Neural progenitor cell (in vitro differentiated cells): ENCODE data around the gene MYO1D. TPM values are rescaled to one million over a fixed set of nuclear protein-coding genes. Genes with fewer than 3 reads are reported as not detected.

Experiments
- DNase-seq: peaks from one replicate; pipeline ENCODE4 v3.0.0-alpha.2; 2016; ENCODE audit warnings: low spot score
- H2AFZ ChIP-seq: fragments of 200-600 bp; sonication (generic); replicated peaks from 2 replicates; pipeline ENCODE4 v1.6.1; 2016; ENCODE audit warnings: antibody characterized with exemption
- H3F3A ChIP-seq: fragments of 200-600 bp; sonication (generic); 2 replicates; pipeline ENCODE4 v1.6.1; 2016; ENCODE audit warnings: antibody characterized with exemption, low read depth
- H3K27ac ChIP-seq: fragments of 200-600 bp; sonication (generic); 2 replicates; pipeline ENCODE4 v1.5.1; 2016; ENCODE audit warnings: mild to moderate bottlenecking
- H3K27me3 ChIP-seq: fragments of 200-600 bp; sonication (generic); 2 replicates; pipeline ENCODE4 v1.6.1; 2016; ENCODE audit warnings: mild to moderate bottlenecking, moderate library complexity
- H3K36me3 ChIP-seq: fragments of 200-600 bp; sonication (generic); 2 replicates; pipeline ENCODE4 v1.5.1; 2016
- H3K4me1 ChIP-seq: fragments of 200-600 bp; sonication (generic); 2 replicates; pipeline ENCODE4 v1.6.1; 2016; ENCODE audit warnings: mixed run types
- H3K4me2 ChIP-seq: fragments of 200-600 bp; sonication (generic); 2 replicates; pipeline ENCODE4 v1.6.1; 2016
- H3K4me3 ChIP-seq: fragments of 200-600 bp; sonication (generic); 2 replicates; pipeline ENCODE4 v1.5.1; 2016
- H3K79me2 ChIP-seq: fragments of 200-600 bp; sonication (generic); 2 replicates; pipeline ENCODE4 v1.6.1; 2016; ENCODE audit warnings: low read depth
- H3K9ac ChIP-seq: fragments of 200-600 bp; sonication (generic); 2 replicates; pipeline ENCODE4 v1.6.1; 2016
- H3K9me3 ChIP-seq: fragments of 200-600 bp; sonication (generic); 2 replicates; pipeline ENCODE4 v1.5.1; 2016; ENCODE audit warnings: low read depth
- H4K20me1 ChIP-seq: fragments of 200-600 bp; sonication (generic); 2 replicates; pipeline ENCODE4 v1.6.1; 2016; ENCODE audit warnings: low read depth
- H3K27ac Mint-ChIP-seq: 3 replicates; pipeline ENCODE4 v1.8.0; 2021; ENCODE audit warnings: mixed read lengths
- H3K27me3 Mint-ChIP-seq: 2 replicates; pipeline ENCODE4 v1.8.0; 2022; ENCODE audit warnings: low read depth, mild to moderate bottlenecking, inconsistent platforms, moderate library complexity, mixed read lengths; ENCODE audit not compliant: insufficient read depth
- H3K36me3 Mint-ChIP-seq: 3 replicates; pipeline ENCODE4 v1.8.0; 2021; ENCODE audit warnings: mixed read lengths
- H3K4me1 Mint-ChIP-seq: 3 replicates; pipeline ENCODE4 v1.8.0; 2021; ENCODE audit warnings: mixed read lengths
- H3K4me3 Mint-ChIP-seq: 3 replicates; pipeline ENCODE4 v1.8.0; 2021; ENCODE audit warnings: mild to moderate bottlenecking, moderate library complexity, mixed read lengths
- H3K9me3 Mint-ChIP-seq: 3 replicates; pipeline ENCODE4 v1.8.0; 2020; ENCODE audit warnings: mixed read lengths
- CTCF ChIP-seq: fragments of 200-600 bp; sonication (generic); IDR thresholded peaks from 2 replicates; pipeline ENCODE4 v1.5.1; 2017; ENCODE audit warnings: antibody characterized with exemption, mild to moderate bottlenecking
- EZH2 ChIP-seq: fragments of 200-600 bp; sonication (generic); IDR thresholded peaks from 2 replicates; pipeline ENCODE4 v1.6.1; 2017; ENCODE audit warnings: antibody characterized with exemption, mild to moderate bottlenecking, moderate library complexity
- EZH2phosphoT487 ChIP-seq: fragments of 200-600 bp; sonication (generic); IDR thresholded peaks from 2 replicates; pipeline ENCODE4 v1.6.1; 2017; ENCODE audit warnings: antibody characterized with exemption
- total RNA-seq: library from RNA; depleted of rRNA; stranded (reverse); fragments of >200 nt; gene quantifications from 2 replicates; pipeline ENCODE4 v1.2.3, GENCODE V29; 2015; ENCODE audit warnings: low replicate concordance

The MYO1D gene
- total RNA-seq, 1 donor from 2014 or later = 6.2 TPM

DNA sequence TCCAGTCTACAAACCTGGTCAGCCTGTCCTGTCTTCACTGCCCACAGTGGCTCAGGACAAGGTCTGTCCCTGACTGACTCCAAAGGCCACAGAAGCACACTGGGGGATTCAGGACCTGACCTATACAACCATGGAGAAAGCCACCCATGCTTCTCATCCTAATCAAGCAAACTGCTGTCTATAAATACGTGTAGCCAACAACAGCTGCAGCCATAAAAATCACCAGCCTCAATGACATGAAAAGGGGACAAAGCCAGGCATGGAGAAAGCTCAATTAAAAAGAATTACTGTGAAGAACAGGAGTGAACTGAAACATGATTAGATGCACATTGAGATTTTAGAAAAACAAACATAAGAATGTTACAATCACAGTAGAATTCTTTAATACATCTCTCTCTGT is 220.0 kb downstream of the MYO1D start:
- no peak overlapping the region for H3K9ac ChIP-seq
- peaks cover 2% of the 10 kb centered on the region for H3K36me3 Mint-ChIP-seq
- peaks cover 4% of the 10 kb centered on the region for H3K27me3 Mint-ChIP-seq
- no peak overlapping the region for H3K27ac ChIP-seq
- peaks cover 5% of the 10 kb centered on the region for H3K4me1 Mint-ChIP-seq
- H4K20me1 ChIP-seq = no peaks in the 10 kb centered on the region
- H2AFZ ChIP-seq = no peak overlapping the region
- H3K4me3 ChIP-seq = no peak overlapping the region
- H3K4me2 ChIP-seq = no peak overlapping the region
- peaks cover 2% of the 10 kb centered on the region for H3K9me3 Mint-ChIP-seq
- H3K4me3 Mint-ChIP-seq = no peak overlapping the region
- H3K27me3 ChIP-seq = no peaks in the 10 kb centered on the region
- TF ChIP-seq EZH2phosphoT487 (no peak), CTCF (no peak), EZH2 (no peak)
- no peak overlapping the region for H3K27ac Mint-ChIP-seq
- no peaks in the 10 kb centered on the region for H3K79me2 ChIP-seq
- no peak for DNase-seq
- no peaks in the 10 kb centered on the region for H3F3A ChIP-seq
- H3K36me3 ChIP-seq = no peaks in the 10 kb centered on the region
- H3K4me1 ChIP-seq = no peaks in the 10 kb centered on the region
- no peaks in the 10 kb centered on the region for H3K9me3 ChIP-seq

DNA sequence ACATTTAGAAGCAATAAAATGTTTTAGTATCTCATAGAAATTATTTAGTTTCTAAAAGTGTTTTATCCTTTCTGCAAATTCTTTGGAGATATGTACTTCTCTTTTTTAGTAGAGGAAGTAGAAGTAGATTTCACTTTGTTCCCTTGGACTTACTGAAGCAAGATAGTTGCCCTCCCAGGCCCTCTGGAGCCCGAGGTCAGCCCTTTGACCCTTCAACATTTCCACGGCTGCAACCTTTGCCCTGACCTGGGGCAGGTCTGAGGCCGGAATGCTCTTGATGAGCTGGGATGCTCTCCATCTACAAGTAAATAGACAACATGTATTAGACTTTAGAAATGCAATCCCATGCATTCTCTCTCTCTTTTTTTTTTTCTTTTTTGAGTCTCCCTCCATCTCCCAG is 222.6 kb downstream of the MYO1D start:
- no peak overlapping the region for H3K27ac ChIP-seq
- Mint-ChIP-seq H3K4me1 (peaks cover 3% of the 10 kb centered on the region), H3K4me3 (no peak overlapping the region), H3K9me3 (peaks cover 17% of the 10 kb centered on the region), H3K27ac (no peak overlapping the region), H3K36me3 (peaks cover 8% of the 10 kb centered on the region), H3K27me3 (peaks cover 3% of the 10 kb centered on the region)
- no peaks in the 10 kb centered on the region for H3K79me2 ChIP-seq
- TF ChIP-seq EZH2 (no peak), CTCF (no peak), EZH2phosphoT487 (no peak)
- H3K4me3 ChIP-seq = no peak overlapping the region
- no peaks in the 10 kb centered on the region for H3K4me1 ChIP-seq
- H2AFZ ChIP-seq = no peak overlapping the region
- no peaks in the 10 kb centered on the region for H4K20me1 ChIP-seq
- no peak for DNase-seq
- no peaks in the 10 kb centered on the region for H3K27me3 ChIP-seq
- H3K9ac ChIP-seq = no peak overlapping the region
- H3K36me3 ChIP-seq = peaks cover 4% of the 10 kb centered on the region
- no peaks in the 10 kb centered on the region for H3K9me3 ChIP-seq
- no peaks in the 10 kb centered on the region for H3F3A ChIP-seq
- no peak overlapping the region for H3K4me2 ChIP-seq

- no peak overlapping the region for H3K27ac Mint-ChIP-seq
Measured at GRCh38 chr17:32651084-32651483, 225.8 kb downstream of the MYO1D start.

More at GRCh38 chr17:32651084-32651483, 225.8 kb downstream of the MYO1D start:
- no peaks in the 10 kb centered on the region for H3K4me1 Mint-ChIP-seq
- no peak for TF ChIP-seq EZH2
- no peak for TF ChIP-seq EZH2phosphoT487
- no peak for TF ChIP-seq CTCF
- peaks cover 20% of the 10 kb centered on the region for H3K9me3 Mint-ChIP-seq
- Histone ChIP-seq H3K27ac (no peak overlapping the region), H2AFZ (peak overlapping the region; percentile 89), H3K4me2 (no peak overlapping the region), H3K9me3 (peaks cover 3% of the 10 kb centered on the region), H3K4me3 (no peak overlapping the region), H3K4me1 (no peaks in the 10 kb centered on the region), H3F3A (no peaks in the 10 kb centered on the region), H3K27me3 (no peaks in the 10 kb centered on the region), H3K9ac (no peak overlapping the region), H3K36me3 (peaks cover 4% of the 10 kb centered on the region), H3K79me2 (no peaks in the 10 kb centered on the region), H4K20me1 (no peaks in the 10 kb centered on the region)
- H3K27me3 Mint-ChIP-seq = peaks cover 4% of the 10 kb centered on the region
- H3K4me3 Mint-ChIP-seq = no peak overlapping the region
- peaks cover 8% of the 10 kb centered on the region for H3K36me3 Mint-ChIP-seq
- no peak for DNase-seq
